Right lobe of liver (tissue), 6 donors: ENCODE measurements around the gene ARIH1. TPM values are rescaled to one million over a fixed set of nuclear protein-coding genes. Genes with fewer than 3 reads are reported as not detected.
A peak's percentile ranks its signal among the peaks of the same experiment; 100 is the strongest.
"Not testable (repeated sequence)": the region's sequence is repeated elsewhere in the genome, so short reads cannot be mapped to it uniquely, and the experiment has no call there.

Experiments used
- ATAC-seq, 4 donors: fragments of 200-7000 bp; cut with Tn5 transposase; one replicate each; pipeline ENCODE4 v1.9.1; 2020; ENCODE audit warnings: mild to moderate bottlenecking in 4 of 4, moderate library complexity in 4 of 4
- DNase-seq, 3 donors: peaks; one replicate each; pipeline ENCODE4 v3.0.0-alpha.2; 2020
- H3K27ac ChIP-seq, 3 donors: fragments of 200-600 bp; one replicate each; pipeline ENCODE4 v1.8.0; 2022
- H3K27me3 ChIP-seq, 2 donors: fragments of 200-600 bp; one replicate each; pipeline ENCODE4 v1.8.0; 2022
- H3K36me3 ChIP-seq, 4 donors: fragments of 200-600 bp; sonication (generic) in 1 of 4; one replicate each; pipeline versions ENCODE4 v1.5.1 to v1.8.0; 2017 to 2022; ENCODE audit warnings: control low read depth in 1 of 4
- H3K4me1 ChIP-seq, 4 donors: fragments of 200-600 bp; sonication (generic) in 1 of 4; one replicate each; pipeline versions ENCODE4 v1.5.1 to v1.8.0; 2017 to 2022; ENCODE audit warnings: control low read depth in 1 of 4
- H3K4me3 ChIP-seq, 3 donors: fragments of 200-600 bp; one replicate each; pipeline ENCODE4 v1.8.0; 2022
- H3K9me3 ChIP-seq, 4 donors: fragments of 200-600 bp; sonication (generic) in 1 of 4; one replicate each; pipeline versions ENCODE4 v1.5.1 to v1.8.0; 2017 to 2022; ENCODE audit warnings: control low read depth in 1 of 4
- WGBS: methylation state at CpG from one replicate; pipeline ENCODE4 v1.1.6; 2018; ENCODE audit warnings: low coverage, low lambda C conversion rate; ENCODE audit not compliant: insufficient coverage; ENCODE audit errors: missing lambda C conversion rate; 5-methylcytosine and 5-hydroxymethylcytosine counted together
- intact Hi-C, 2 donors: fragments of 100-400 bp; cut with DNase I; formaldehyde crosslinking; loops; one replicate each; pipeline versions ENCODE4 v1.11.2 to v1.14.1; 2022
- microRNA counts: library from miRNA; unstranded; fragments of <30 nt; microRNA quantifications from one replicate; lab custom pipeline; 2016
- total RNA-seq, 6 experiments: library from RNA; depleted of rRNA in 2 of 6; stranded (reverse); fragments of >200 nt in 2 of 6; fragmentation: NEBNext Ultra II Directional in 3 of 6; extraction: Animal tissue kit (Norgen Biotek cat#: 25700) in 3 of 6; gene quantifications; one replicate each; pipeline versions ENCODE4 v1.1.0 to v1.2.4, GENCODE V29; 2016 to 2023
- donor health status: DM: no; HTN: yes; CAD: no.
- donor health status: DM: no; HTN: no; CAD: no.
- donor health status: DM: no; HTN: no; CAD: no.
- donor health status: DM: no; HTN: yes; CAD: no.
- donor health status: DM: no; HTN: yes; CAD: no.

ARIH1 gene
- total RNA-seq, 6 experiments from 2014 or later: 19.3 to 84.7 (median 69.9) TPM

DNA sequence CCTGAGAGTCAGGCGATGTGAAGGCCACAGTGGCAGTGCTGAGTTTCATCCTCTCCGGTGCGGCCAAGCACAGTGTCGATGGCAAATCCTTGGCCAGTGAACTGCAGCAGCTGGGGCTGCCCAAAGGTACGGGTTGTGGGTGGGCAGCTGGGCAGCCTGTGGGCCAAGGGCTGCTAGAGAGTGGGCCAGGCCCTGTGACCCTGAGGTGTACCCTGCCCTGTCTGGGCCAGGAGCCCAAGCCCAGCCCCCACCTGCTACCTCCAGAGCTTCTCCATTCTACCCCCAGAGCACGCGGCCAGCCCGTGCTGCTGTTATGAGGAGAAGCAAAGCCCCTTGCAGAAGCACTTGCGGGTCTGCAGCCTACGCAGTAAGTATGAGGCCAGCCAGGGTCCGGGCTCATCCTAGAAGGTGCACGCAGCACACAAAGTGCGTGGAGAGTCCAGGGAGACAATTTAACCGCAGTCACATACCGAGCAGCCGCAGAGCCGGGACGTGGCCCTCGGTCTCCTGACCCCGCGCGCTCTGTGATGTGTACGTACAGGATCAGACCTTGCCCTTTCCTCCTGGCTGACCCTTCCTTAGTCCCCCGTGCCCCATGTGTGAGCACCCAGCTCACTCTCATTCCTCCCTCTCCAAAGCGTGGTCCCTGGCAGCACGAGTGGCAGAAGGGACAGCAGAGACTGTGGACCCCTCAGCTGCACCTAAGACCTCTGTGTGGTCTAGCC, 165.8 kb downstream of the ARIH1 start:
- WGBS: no CpG with 5 or more reads among the region's 26 CpGs
- H3K27ac ChIP-seq, H3K36me3 ChIP-seq, H3K9me3 ChIP-seq, DNase-seq, H3K27me3 ChIP-seq, H3K4me3 ChIP-seq, H3K4me1 ChIP-seq, intact Hi-C loops: not testable (repeated sequence)
- ATAC-seq: peak; percentile 56 to 84 (median 74)

GRCh38 chr15:72642271-72642670, 168.1 kb downstream of the ARIH1 start:
- H3K4me1 ChIP-seq, intact Hi-C loops, H3K36me3 ChIP-seq, DNase-seq, H3K27ac ChIP-seq, H3K4me3 ChIP-seq, H3K27me3 ChIP-seq, ATAC-seq, H3K9me3 ChIP-seq: not testable (repeated sequence)
- whole genome bisulfite sequencing: no CpG with 5 or more reads among the region's 2 CpGs

- H3K9me3 ChIP-seq, H3K27me3 ChIP-seq, H3K27ac ChIP-seq, H3K4me3 ChIP-seq, H3K36me3 ChIP-seq, intact Hi-C loops, H3K4me1 ChIP-seq, DNase-seq: not testable (repeated sequence)
- peak in 1 of 4 donors; percentile 44 for ATAC-seq
- WGBS: 86% methylated on average over 6 of the region's 10 CpGs
Observed at GRCh38 chr15:72648631-72649253, 174.6 kb downstream of the ARIH1 start.

MicroRNAs encoded within 50 kb of the gene (microRNA counts, 767-probe panel; counts per million panel counts)
- microRNA hsa-miR-630 (lab: Ali Mortazavi, UCI): 237 counts per million

Other genes starting within 250 kb of the ARIH1 start
- gene PKM, start 243.1 kb upstream of the ARIH1 start, total RNA-seq: 100 to 1,000 TPM in 1 of 6 experiments, 10 to 100 TPM in 5; 18.4 to 106 (median 27.2) TPM
- 10 to 100 TPM in 4 of 6 experiments, 1 to 10 TPM in 2; 7.9 to 23.0 (median 13.1) TPM for gene PARP6, start 201.8 kb upstream of the ARIH1 start, total RNA-seq
- 1 to 10 TPM in 4 of 6 experiments, under 1 TPM in 2; 0.47 to 1.7 (median 1.2) TPM for gene CELF6, start 154.2 kb upstream of the ARIH1 start, total RNA-seq
- gene HEXA, start 98.3 kb upstream of the ARIH1 start, total RNA-seq: 100 to 1,000 TPM in 1 of 6 experiments, 10 to 100 TPM in 5; 55.9 to 107 (median 65.3) TPM
- gene TMEM202, start 76.0 kb upstream of the ARIH1 start, total RNA-seq: not detected
- gene GOLGA6B, start 180.4 kb downstream of the ARIH1 start, total RNA-seq: 1 to 10 TPM in 2 of 6 experiments, under 1 TPM in 4; 0.13 to 1.8 (median 0.41) TPM
- gene HIGD2B, start 211.9 kb downstream of the ARIH1 start, total RNA-seq: under 1 TPM in 1 of 6 experiments, not detected in 5; 0.24 TPM
- gene BBS4, start 211.9 kb downstream of the ARIH1 start, total RNA-seq: 10 to 100 TPM in 3 of 6 experiments, 1 to 10 TPM in 3; 6.0 to 24.1 (median 9.5) TPM